ENCODE measurements around the gene GMFB. TPM values are rescaled to one million over a fixed set of nuclear protein-coding genes. Genes with fewer than 3 reads are reported as not detected.
A peak's percentile ranks its signal among the peaks of the same experiment; 100 is the strongest.
"Not testable (repeated sequence)": the region's sequence is repeated elsewhere in the genome, so short reads cannot be mapped to it uniquely, and the experiment has no call there.

The GMFB gene
- total RNA-seq, 2 donors from 2014 or later, result 21.4 to 29.0 TPM

DNA sequence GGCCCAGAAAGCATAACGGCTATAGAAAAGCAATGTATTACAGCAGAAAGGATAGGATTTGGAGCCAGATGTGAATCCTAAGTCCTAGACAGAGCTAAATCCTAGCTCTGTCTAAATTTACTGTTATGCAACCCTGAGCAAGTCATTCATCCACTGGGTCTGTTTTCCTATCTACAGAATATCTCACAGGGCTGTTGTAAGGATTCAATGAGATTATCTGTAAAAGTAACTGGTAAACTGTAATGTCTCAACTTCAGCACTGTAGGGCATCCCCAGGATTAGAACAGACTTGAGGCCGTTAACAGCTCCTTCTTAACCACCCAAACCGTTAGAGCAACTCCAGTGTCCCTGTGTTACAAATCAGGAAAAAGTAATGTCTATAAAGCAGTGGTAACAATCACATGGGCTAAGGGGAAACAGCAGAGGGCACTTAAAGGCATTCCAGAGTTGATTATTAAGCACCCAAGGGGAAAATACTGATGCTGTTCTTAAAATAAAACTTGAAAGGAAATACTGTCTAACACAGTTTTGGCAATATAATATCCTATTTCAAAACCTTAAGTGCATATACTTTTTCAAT, 10.1 kb downstream of the GMFB start:
- Mint-ChIP-seq H3K36me3 (peaks cover 6 to 20% of the 10 kb centered on the region in 2 donors), H3K9me3 (no peaks in the 10 kb centered on the region), H3K27ac (no peak overlapping the region)
- ATAC-seq, result no peak
- DNase-seq (ENCODE audit: low spot score in 2 of 2), result no peak

DNA sequence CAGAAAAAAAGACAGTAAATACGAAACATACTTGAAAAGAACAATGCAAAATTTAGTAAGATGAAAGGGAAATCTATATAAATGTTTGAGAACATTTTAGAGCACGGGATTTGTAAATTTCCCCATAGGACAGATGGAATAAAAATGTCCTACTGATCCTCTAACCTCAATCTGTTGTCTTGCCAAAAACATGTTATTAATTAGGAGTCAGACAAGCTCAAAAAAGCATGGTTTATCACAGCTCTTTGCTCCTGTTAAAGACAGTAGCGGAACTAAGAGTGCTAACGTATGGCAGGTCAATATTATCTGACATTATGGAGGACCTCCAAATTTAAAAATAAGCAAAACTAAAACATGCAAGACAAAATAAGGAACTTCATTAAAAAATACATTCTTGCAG, 12.9 kb downstream of the GMFB start:
- Mint-ChIP-seq H3K27ac (no peak overlapping the region), H3K9me3 (no peaks in the 10 kb centered on the region), H3K36me3 (peaks cover 0 to 13% of the 10 kb centered on the region in 2 donors)
- DNase-seq (ENCODE audit: low spot score in 2 of 2) (no peak), ATAC-seq (no peak)

DNA sequence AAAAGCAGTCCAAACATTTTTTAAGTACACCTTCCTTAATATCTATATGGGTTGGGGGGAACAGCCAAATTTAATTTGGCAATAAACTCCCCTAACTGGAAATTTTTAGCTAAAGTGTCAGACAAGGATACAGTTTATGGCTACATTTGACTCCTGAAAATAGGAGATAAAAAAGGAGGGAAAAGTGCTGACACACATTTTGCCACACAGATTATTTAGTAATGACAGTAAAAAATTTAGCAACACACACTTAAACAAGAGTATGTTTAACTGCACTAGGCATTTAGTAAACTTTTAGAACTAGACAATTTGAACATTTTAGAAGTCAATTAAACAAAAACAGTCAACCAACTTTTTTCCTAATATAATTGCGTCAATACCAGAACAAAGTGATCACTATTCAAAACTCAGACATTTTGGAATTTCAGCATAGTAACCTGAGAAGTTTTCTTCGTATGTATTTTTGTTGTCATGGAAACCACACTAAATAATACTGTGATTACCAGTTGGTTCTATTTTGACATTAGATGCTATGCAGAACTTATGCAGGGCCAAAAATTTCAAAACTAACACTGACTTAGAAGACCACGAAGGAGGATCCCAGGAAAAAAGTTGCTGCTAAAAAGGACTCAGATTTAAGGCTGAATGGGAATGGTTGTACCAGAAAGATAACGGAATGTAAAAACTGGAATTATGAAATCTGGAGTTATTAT, 13.4 kb downstream of the GMFB start:
- H3K36me3 Mint-ChIP-seq, result peaks cover 0 to 13% of the 10 kb centered on the region in 2 donors
- no peak for DNase-seq (ENCODE audit: low spot score in 2 of 2)
- no peak for ATAC-seq
- peaks cover 0 to 2% of the 10 kb centered on the region in 2 donors for H3K9me3 Mint-ChIP-seq
- H3K27ac Mint-ChIP-seq, result no peak overlapping the region

DNA sequence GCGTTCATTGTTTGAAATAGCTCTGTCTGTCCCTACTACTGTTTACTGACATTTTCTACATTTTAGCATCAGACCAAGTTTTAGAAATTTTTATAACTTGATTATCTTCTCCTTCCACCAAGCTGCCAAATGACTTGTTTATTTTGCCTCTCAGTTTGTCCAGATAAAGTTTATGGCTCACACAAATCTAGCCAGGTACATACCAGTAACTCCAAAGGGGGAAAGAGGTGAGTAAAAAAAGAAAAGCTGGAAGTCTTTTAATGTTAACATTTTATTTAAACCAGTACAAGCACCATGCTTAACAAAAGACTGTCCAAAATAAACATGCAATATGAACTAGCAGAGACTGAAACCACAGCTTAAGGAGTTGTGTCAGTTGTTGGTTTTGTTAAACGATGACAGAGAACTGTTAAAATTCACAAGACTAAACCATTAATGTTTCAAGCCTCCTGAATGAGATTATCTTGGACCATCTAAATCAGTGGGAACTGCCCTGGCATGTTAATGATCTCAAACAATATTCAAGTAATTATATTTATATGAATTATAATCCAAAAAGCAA, 14.5 kb downstream of the GMFB start:
- no peak overlapping the region for H3K27ac Mint-ChIP-seq
- H3K36me3 Mint-ChIP-seq, result peaks cover 0 to 13% of the 10 kb centered on the region in 2 donors
- no peak for DNase-seq (ENCODE audit: low spot score in 2 of 2)
- ATAC-seq, result no peak
- peaks cover 0 to 3% of the 10 kb centered on the region in 2 donors for H3K9me3 Mint-ChIP-seq

DNA sequence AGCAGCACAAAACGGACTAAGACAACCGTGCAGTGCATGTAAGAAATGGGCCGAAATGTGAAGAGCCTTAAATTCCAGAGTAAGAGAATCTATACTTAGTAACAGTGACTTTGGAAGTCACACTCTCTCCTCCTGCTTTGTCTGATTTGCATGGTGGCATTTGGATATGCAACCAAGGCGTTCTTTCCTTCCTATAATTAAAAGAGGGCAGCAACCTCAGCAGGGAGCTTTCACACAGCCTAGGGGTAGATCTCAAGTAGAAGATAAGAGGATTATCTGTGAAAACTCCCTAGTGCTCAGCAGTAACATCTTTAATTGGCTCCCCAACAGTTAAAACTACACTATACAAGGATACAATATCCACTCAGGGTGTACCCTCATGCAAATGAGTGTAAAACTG, 16.5 kb downstream of the GMFB start:
- Mint-ChIP-seq H3K27ac (no peak overlapping the region), H3K9me3 (peaks cover 7 to 9% of the 10 kb centered on the region in 2 donors), H3K36me3 (peaks cover 7 to 21% of the 10 kb centered on the region in 2 donors)
- ATAC-seq (no peak), DNase-seq (ENCODE audit: low spot score in 2 of 2) (no peak)

DNA sequence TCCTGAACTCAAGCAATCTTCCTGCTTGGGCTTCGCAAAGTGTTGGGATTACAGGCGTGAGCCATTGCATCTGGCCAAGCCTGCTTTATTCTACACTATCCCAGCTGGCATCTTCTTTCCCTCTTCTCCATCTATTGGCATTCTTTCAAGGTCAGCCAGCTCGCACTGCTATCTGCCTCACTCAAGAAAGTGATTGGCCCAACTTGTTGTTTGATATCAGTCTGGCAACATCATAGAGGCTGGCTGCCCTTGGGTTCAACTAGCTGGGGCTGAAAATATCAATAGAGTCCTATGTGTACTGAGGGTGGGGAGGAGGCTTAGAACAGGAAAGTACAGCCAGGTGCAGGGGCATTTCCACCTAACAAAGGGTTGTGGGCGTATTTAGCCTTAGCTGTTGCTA, 17.1 kb downstream of the GMFB start:
- ATAC-seq, result no peak
- peaks cover 9 to 27% of the 10 kb centered on the region in 2 donors for H3K36me3 Mint-ChIP-seq
- no peak overlapping the region for H3K27ac Mint-ChIP-seq
- DNase-seq (ENCODE audit: low spot score in 2 of 2), result no peak
- H3K9me3 Mint-ChIP-seq, result peaks cover 9 to 10% of the 10 kb centered on the region in 2 donors

DNA sequence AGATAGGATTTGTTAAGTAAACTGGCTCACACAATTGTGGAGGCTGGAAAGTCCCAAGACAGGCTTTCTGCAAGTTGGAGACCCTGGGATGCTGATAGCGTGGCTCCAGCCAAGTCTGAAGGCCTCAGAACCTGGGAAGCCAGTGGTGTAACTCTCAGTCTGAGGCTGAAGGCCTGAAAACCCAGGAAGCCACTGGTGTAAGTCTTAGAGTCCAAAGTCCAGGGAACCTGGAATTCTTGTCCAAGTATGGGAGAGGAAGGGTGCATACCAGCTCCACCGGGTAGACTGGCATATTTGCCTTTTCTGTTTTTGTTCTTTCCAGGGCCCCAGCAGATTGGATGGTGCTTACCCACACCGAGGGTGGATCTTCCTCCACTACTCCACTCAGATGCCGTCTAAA, 18.1 kb downstream of the GMFB start:
- DNase-seq (ENCODE audit: low spot score in 2 of 2) (no peak), ATAC-seq (no peak)
- peaks cover 9 to 10% of the 10 kb centered on the region in 2 donors for H3K9me3 Mint-ChIP-seq
- peak overlapping the region in 1 of 2 donors; percentile 32 for H3K27ac Mint-ChIP-seq
- H3K36me3 Mint-ChIP-seq, result peaks cover 9 to 20% of the 10 kb centered on the region in 2 donors

DNA sequence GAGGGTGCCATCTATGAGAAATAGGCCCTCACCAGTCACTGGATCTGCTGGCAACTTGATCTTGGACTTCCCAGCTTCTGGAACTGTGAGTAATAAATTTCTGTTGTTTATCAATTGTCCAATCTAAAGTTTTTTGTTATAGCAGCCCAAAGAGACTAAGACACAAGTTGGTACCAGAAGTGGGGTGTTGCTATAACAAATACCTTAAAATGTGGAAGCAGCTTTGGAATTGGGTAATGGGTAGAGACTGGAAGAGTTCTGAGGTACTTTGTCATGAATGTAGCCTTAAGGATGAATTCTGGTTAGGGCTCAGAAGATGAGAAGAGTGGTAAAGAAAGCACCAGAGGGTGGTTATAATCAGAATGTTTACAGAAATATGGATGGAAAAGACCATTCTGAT, 21.5 kb downstream of the GMFB start:
- DNase-seq (ENCODE audit: low spot score in 2 of 2) (no peak), ATAC-seq (no peak)
- peaks cover 9 to 10% of the 10 kb centered on the region in 2 donors for H3K9me3 Mint-ChIP-seq
- no peak overlapping the region for H3K27ac Mint-ChIP-seq
- peaks cover 9 to 16% of the 10 kb centered on the region in 2 donors for H3K36me3 Mint-ChIP-seq

DNA sequence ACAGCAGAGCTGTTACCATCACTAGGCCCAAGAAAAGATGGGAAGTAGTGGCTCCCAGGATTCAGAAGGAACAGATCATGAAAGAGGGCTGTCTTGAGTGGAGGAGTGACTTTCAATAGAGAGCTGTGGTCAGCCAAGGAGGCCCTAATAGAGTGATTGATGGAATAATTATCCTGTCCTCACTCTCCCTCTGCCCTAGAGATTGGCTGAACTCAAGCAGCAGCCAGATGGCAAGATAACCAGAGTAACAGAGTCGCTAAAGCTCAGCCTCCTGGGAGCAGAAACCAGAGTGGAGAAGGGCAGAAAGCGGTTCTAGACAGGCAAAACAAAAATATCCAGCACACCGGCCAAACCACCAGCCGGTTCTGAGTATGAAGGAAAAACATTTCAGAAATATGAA, 23.1 kb downstream of the GMFB start:
- DNase-seq (ENCODE audit: low spot score in 2 of 2) (no peak), ATAC-seq (no peak)
- Mint-ChIP-seq H3K36me3 (peaks cover 9 to 16% of the 10 kb centered on the region in 2 donors), H3K9me3 (peaks cover 9 to 10% of the 10 kb centered on the region in 2 donors), H3K27ac (no peak overlapping the region)

DNA sequence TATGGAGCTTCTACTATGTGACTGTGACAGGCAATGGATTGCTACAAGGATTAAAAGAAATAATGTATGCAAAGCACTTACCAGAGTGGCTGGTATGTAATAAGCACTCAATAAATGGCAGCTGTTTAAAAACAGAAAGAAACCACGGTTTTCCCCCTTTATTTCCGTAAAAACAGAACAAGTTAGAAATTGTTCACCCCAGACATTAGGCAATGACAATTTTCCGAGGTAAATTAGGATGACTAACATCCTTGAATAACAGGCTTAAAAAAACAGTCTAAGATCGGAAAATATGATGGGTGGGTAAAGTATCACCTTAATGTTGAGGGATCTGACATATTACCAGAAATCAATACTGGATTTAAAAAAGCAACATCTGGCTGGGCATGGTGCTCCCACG, 26.7 kb downstream of the GMFB start:
- DNase-seq (ENCODE audit: low spot score in 2 of 2) (no peak), ATAC-seq (peak in 1 of 2 donors; percentile 26)
- H3K36me3 Mint-ChIP-seq, result peaks cover 12 to 26% of the 10 kb centered on the region in 2 donors
- H3K27ac Mint-ChIP-seq, result no peak overlapping the region
- H3K9me3 Mint-ChIP-seq, result peaks cover 0 to 14% of the 10 kb centered on the region in 2 donors

DNA sequence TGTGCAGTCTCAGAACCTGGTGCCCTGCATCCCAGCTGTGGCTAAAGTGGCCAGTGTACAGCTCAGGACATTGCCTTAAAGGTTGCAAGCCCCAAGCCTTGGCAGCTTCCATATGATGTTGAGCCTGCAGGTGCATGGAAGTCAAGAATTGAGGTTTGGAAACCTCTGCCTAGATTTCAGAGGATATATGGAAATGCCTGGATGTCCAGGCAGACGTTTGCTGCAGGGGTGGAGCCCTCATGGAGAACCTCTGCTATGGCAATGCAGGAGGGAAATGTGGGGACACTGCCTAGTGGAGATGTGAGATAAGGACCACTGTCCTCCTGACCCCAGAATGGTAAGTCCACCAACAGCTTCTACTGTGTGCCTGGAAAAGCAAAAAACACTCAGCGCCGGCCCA, 29.7 kb downstream of the GMFB start:
- H3K9me3 Mint-ChIP-seq, result peaks cover 0 to 14% of the 10 kb centered on the region in 2 donors
- no peak for ATAC-seq
- H3K27ac Mint-ChIP-seq, result no peak overlapping the region
- peaks cover 12 to 21% of the 10 kb centered on the region in 2 donors for H3K36me3 Mint-ChIP-seq
- DNase-seq (ENCODE audit: low spot score in 2 of 2), result no peak

DNA sequence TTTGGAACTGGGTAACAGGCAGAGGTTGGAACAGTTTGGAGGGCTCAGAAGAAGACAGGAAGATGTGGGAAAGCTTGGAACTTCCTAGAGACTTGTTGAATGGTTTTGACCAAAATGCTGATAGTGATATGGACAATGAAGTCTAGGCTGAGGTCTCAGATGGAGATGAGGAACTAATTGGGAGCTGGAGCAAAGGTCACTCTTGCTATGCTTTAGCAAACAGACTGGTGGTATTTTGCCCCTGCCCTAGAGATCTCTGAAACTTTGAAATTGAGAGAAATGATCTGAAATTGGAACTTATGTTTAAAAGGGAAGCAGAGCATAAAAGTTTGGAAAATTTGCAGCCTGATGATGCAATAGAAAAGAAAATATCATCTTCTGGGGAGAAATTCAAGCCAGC, 30.2 kb downstream of the GMFB start:
- not testable (repeated sequence) for DNase-seq (ENCODE audit: low spot score in 2 of 2); H3K27ac Mint-ChIP-seq; ATAC-seq
- Mint-ChIP-seq H3K36me3 (peaks cover 12 to 21% of the 10 kb centered on the region in 2 donors), H3K9me3 (peaks cover 0 to 14% of the 10 kb centered on the region in 2 donors)

DNA sequence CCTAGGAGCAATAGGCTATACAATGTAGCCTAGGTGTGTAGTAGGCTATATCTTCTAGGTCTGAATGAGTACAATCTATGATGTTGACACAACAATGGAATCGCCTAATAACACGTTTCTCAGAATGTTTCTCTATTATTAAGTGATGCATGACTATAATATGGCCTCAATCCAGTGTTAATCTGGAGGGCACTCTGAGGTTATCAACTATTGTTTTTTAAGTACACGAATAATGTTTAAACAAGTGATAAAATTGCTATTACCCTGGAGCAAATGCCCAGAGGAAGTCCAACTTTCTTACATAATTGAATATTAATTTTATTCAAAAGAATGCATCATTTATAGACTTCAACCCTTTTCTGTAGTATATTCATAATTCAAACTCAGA, 31.2 kb downstream of the GMFB start:
- Mint-ChIP-seq H3K9me3 (peaks cover 0 to 14% of the 10 kb centered on the region in 2 donors), H3K36me3 (peaks cover 12 to 21% of the 10 kb centered on the region in 2 donors), H3K27ac (no peak overlapping the region)
- ATAC-seq (no peak), DNase-seq (ENCODE audit: low spot score in 2 of 2) (no peak)

DNA sequence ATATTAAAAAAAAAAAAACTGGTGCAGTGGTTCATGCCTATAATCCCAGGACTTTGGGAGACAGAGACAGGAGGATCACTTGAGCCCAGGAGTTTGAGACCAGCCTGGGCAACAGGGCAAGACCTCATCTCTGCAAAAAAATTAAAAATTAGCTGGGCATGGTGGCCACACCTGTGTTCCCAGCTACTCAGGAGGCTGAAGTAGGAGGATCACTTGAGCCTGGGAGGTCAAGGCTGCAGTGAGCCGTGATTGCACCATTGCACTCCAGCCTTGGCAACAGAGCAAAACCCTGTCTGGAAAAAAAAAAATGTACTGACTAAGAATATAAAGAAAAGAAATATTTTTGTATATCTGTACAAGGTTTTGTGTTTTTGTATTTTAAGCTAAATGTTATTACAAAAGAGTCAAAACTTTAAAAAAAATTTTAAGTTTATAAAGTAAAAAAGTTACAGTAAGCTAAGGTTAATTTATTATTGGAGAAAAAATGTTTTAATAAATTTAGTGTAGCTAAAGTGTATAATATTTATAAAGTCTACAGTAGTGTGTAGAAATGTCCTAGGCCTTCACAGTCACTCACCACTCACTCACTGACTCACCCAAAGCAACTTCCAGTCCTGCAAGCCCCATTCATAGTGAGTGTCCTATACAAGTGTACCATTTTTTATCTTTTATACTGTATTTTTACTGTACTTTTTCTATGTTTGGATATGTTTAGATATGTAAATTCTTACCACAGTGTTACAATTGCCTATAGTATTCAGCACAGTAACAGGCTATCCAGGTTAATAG, 31.8 kb downstream of the GMFB start:
- Mint-ChIP-seq H3K9me3 (peaks cover 0 to 14% of the 10 kb centered on the region in 2 donors), H3K36me3 (peaks cover 12 to 21% of the 10 kb centered on the region in 2 donors)
- H3K27ac Mint-ChIP-seq; ATAC-seq; DNase-seq (ENCODE audit: low spot score in 2 of 2): not testable (repeated sequence)

DNA sequence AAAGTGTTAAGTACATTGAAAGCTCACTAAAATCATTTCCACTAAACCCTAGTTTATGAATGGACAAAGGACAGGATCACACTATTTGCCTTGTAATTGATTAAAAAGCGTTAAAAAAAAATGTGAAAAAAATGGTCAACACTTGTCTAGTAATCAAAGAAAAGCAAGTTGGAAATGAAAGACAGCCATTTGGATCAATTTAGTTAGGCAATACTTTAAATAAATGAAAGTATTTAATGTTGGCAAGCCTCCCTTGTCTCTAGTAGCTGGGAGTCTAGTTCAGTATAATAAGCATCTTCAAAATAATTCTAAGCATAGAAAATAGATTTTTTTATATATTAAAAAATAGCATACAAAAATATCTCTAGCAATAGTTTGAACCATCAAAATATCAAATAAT, 33.4 kb downstream of the GMFB start:
- no peak overlapping the region for H3K27ac Mint-ChIP-seq

DNA sequence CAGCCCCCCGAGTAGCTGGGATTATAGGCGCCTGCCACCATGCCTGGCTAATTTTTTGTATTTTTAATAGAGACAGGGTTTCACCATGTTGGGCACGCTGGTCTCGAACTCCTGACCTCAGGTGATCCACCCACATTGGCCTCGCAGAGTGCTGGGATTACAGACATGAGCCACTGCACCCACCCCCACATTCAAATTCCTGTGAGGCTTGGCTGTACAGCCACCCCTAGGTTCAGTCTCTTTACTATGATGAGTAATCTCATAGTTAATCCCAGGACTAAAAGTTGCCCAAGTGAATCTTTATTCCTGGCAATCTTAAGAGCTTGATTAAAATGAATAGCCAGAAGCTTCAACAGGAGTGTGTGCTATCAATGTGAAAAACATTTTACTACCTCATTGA, 34.8 kb downstream of the GMFB start:
- not testable (repeated sequence) for H3K9me3 Mint-ChIP-seq; DNase-seq (ENCODE audit: low spot score in 2 of 2); ATAC-seq; H3K27ac Mint-ChIP-seq; H3K36me3 Mint-ChIP-seq

More for the DNA sequence above, 33.4 kb downstream of the GMFB start:
- H3K9me3 Mint-ChIP-seq, result peaks cover 0 to 14% of the 10 kb centered on the region in 2 donors
- H3K36me3 Mint-ChIP-seq, result peaks cover 12 to 21% of the 10 kb centered on the region in 2 donors
- ATAC-seq (no peak), DNase-seq (ENCODE audit: low spot score in 2 of 2) (no peak)

DNA sequence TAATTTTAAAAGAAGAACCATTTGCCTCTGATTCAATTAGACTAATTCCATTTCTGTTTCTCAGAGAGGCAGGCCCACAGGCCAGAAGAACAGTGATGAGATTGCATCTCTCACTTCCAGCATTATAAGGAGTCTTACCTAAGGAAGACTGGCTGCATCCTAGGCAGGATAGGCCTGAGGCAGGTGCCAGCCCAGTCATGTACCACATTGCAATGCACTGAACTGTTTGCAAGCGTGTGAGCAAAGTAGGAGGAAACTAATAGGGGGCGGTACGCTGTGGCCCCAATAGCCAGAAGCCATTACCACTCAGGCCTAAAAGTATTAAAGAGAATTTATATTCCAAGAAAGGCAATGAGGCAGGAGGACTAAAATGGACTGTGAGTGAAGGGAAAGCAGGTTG, 35.5 kb downstream of the GMFB start:
- Mint-ChIP-seq H3K27ac (no peak overlapping the region), H3K36me3 (peaks cover 0 to 1% of the 10 kb centered on the region in 2 donors), H3K9me3 (peaks cover 0 to under 1% of the 10 kb centered on the region in 2 donors)
- ATAC-seq, result no peak
- no peak for DNase-seq (ENCODE audit: low spot score in 2 of 2)
